Measurements from ENCODE around the gene PDC.

GRCh38 chr1:186479162-186479561 lies 18.2 kb upstream of the PDC start:
- TF ChIP-seq ZNF274 (IDR thresholded peaks at IDR 0.05; ENCODE audit: low read depth, low read length) (no peak), YY1 (IDR thresholded peaks at IDR 0.05; ENCODE audit: insufficient read depth, insufficient read length) (no peak)
